Fibroblast of the conjunctiva (primary cell): ENCODE results near the gene DCBLD2.

Experiments used
- DNase-seq: peaks from one replicate; pipeline ENCODE4 v3.0.0-alpha.2; 2010; ENCODE audit warnings: low read depth

Gene DCBLD2

GRCh38 chr3:98901392-98902350, at the start of gene DCBLD2:
TSS of gene DCBLD2 (minus strand) at chr3:98901695. CDS start at chr3:98901326, 369 bp downstream.
- DNase-seq: peak; percentile 99

GRCh38 chr3:98945666-98946065, 44.2 kb upstream of the DCBLD2 start:
- DNase-seq: no peak

GRCh38 chr3:98945101-98945524, 43.6 kb upstream of the DCBLD2 start:
- DNase-seq: no peak

DNA sequence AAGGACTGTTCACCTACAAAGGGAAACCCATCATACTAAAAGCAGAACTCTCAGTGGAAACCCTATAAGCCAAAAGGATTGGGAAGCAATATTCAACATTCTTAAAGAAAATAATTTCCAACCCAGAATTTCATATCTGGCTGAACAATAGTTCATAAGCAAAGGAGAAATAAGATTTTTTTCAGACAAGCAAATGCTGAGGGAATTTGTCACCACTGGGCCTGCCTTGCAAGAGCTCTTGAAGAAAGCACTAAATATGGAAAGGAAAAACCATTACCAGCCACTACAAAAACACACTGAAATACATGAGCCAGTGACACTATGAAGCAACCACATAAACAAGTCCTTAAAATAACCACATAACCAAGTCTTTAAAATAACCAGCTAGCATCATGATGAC, 28.9 kb upstream of the DCBLD2 start:
- no peak for DNase-seq

- DNase-seq: no peak
Measured at GRCh38 chr3:98921957-98922356, 20.5 kb upstream of the DCBLD2 start.

- DNase-seq: no peak
Measured at GRCh38 chr3:98920166-98920565, 18.7 kb upstream of the DCBLD2 start.

- DNase-seq: no peak
Measured at GRCh38 chr3:98918586-98918985, 17.1 kb upstream of the DCBLD2 start.

- no peak for DNase-seq
Measured at GRCh38 chr3:98917608-98918007, 16.1 kb upstream of the DCBLD2 start.

GRCh38 chr3:98914210-98915080, 12.9 kb upstream of the DCBLD2 start:
- no peak for DNase-seq

DNA sequence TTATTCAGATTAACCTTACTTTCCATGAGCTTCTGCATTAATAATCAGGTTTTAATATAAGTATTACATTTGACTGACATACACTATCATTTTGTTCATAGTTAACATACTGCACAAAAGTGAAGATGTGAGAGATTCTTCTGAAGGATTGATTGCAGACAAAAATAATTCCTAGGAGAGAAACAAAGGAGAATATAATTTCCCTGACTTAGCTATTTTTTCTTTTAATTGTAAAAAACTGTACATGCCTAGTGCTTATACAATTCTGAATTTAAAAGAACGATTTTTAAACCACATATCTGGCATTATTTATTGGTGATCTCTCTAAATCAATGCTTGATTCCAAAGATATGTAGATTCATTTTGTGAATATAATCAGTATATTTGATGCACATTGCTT, 11.0 kb upstream of the DCBLD2 start:
- no peak for DNase-seq

GRCh38 chr3:98906230-98906629, 4.7 kb upstream of the DCBLD2 start:
- peak; percentile 36 for DNase-seq

GRCh38 chr3:98903705-98904481, 2.4 kb upstream of the DCBLD2 start:
- no peak for DNase-seq

GRCh38 chr3:98903099-98903498, 1.6 kb upstream of the DCBLD2 start:
- DNase-seq: no peak

DNA sequence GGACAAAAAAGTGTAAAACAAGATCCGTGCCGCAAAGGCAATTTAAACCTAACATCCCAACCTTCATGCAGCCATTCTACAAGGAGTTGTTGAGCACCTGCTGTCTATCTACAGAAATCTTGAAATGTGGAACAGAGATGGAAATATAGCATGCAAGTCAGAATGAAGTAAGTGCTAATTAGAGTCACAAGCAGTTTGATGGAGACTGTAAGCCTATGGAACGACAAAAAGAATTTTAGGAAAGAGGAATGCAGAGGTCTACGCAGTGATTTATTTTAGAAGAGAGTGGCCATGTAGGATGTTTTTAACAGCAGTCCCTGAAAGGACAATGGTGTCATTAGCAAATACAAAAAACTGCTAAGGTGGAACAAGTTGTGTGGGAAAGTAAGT, 851 bp upstream of the DCBLD2 start:
- no peak for DNase-seq

DNA sequence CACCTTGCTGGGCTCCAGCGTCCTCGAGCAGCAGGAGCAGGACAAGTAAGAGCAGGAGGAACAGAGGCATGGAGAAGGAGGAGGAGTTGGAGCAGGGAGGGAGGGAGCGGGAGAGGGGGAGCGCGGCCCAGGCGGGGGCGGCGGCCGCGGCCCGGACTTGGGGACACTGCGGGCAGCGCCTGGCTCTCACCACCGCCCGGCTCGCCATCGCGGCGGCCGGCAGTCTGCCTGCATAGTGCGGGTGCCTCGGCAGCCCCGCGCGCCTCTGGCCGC, 440 bp downstream of the DCBLD2 start:
- no peak for DNase-seq

DNA sequence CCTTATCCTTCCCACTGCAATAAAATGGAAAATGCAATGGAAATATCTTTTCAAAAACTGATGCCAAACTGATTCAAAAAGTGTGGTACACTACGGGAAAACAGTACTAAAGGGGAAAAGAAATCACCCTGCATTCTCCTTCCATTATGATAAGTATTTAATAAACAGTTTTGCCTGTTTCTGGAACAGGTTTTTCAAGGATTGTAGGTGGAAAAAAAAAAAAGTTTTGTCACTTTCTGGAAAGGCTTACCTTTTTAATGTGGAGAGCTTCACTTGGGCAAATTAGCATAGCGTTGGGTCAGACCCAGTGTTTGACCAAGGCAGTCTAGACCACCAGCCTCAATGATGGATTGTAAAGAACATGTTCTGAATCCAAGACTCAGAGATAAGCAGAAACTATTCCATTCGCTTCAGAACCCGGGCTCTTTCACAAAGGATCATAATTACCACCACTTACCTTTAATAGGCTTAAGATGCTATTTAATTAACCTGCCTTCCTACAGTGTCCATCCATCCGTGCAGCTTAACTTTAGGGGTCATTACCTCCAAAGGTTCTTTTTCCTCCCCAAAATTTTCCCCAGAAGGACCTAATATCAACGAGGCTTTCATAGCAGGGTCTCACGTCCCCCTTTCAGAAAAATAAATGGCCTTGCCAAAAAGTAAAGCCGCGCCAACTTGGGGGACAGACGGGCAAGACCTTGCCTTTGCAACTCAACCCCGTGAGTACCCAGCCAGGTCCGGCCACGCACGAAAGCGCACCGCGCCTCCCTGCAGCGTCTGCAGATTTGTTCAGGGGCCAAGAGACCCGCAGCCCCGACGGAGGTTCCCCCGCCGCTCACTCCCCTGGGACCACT, 1.0 kb downstream of the DCBLD2 start:
- DNase-seq: no peak

DNA sequence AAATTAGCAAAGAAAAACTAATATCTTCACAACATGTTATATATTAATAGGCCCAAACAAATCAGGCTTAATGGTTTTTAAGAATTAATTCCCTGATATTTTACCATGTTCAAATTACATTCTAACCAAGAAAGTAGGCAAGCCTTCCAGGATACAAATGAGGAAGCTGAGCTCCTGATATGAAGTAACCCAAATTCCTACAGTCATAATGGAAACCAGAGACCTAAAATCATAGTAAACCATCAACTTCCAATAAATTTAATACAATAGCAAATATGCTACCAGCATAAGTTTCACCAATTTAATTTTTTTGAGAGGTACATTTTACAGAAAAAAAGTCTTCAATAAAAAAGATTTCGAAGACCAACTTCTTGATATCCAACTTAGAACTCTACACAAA, 3.8 kb downstream of the DCBLD2 start:
- DNase-seq: no peak

GRCh38 chr3:98894791-98895576, 6.5 kb downstream of the DCBLD2 start:
- no peak for DNase-seq

DNA sequence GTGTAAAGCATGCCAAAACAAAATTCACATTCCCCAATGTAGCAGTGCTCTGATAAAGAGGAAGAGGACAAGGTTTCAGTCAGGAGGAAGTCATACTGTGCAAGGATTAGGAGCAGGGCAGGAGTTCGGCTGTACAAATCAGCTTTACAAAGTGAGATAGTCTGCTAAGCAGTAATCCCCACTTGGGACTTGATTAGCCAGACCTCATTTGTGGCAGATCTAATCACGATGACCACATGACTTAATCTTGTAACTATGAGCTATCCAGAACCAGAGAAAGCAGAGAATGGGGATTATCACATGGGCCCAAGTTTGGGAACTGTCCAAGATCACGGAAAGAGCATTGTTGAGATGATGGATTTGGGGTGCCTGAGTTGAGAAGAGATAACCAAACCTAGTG, 7.8 kb downstream of the DCBLD2 start:
- no peak for DNase-seq

DNA sequence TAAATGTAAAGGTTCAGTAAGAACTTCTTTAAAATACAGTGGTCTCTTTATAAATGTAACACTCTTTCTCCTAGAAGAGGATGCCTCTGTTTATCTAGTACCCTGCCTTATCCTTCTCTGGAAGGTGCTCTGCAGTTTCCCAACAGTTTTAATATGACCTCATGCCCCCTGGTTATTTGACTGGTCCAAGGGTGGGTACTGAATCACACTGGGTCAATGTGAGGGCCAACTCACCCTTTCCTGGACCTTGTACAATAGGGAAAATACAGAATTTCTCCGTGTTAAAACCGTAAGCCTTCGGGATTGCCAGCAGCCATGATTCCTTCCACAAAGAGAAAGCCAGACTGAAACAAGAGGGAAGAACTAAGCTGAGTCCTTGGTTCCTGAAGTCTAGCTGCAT, 9.2 kb downstream of the DCBLD2 start:
- no peak for DNase-seq
